Smooth muscle cell (in vitro differentiated cells): ENCODE results near the gene LPXN. TPM values are rescaled to one million over a fixed set of nuclear protein-coding genes. Genes with fewer than 3 reads are reported as not detected.

Experiments used
- DNase-seq: peaks from one replicate; lab custom pipeline; 2025; ENCODE audit not compliant: unreplicated experiment; lab: John Stamatoyannopoulos, UW
- H2AFZ ChIP-seq: fragments of 200-600 bp; sonication (generic); 2 replicates; pipeline ENCODE4 v1.6.0; 2016; ENCODE audit warnings: antibody characterized with exemption, low read depth, mild to moderate bottlenecking
- H3F3A ChIP-seq: fragments of 200-600 bp; sonication (generic); 2 replicates; pipeline ENCODE4 v1.6.0; 2017; ENCODE audit warnings: antibody characterized with exemption, low read depth
- H3K27ac ChIP-seq: fragments of 200-600 bp; sonication (generic); 2 replicates; pipeline ENCODE4 v1.5.1; 2016; ENCODE audit warnings: low read depth, mild to moderate bottlenecking
- H3K27me3 ChIP-seq: fragments of 200-600 bp; sonication (generic); 2 replicates; pipeline ENCODE4 v1.6.1; 2016; ENCODE audit warnings: low read depth, mild to moderate bottlenecking
- H3K36me3 ChIP-seq: fragments of 200-600 bp; sonication (generic); 2 replicates; pipeline ENCODE4 v1.5.1; 2016; ENCODE audit warnings: low read depth
- H3K4me1 ChIP-seq: fragments of 200-600 bp; sonication (generic); 2 replicates; pipeline ENCODE4 v1.5.1; 2016; ENCODE audit warnings: low read depth
- H3K4me2 ChIP-seq: fragments of 200-600 bp; sonication (generic); 2 replicates; pipeline ENCODE4 v1.6.0; 2016; ENCODE audit warnings: mild to moderate bottlenecking
- H3K4me3 ChIP-seq: fragments of 200-600 bp; sonication (generic); 2 replicates; pipeline ENCODE4 v1.5.1; 2016; ENCODE audit warnings: mild to moderate bottlenecking
- H3K79me2 ChIP-seq: fragments of 200-600 bp; sonication (generic); 2 replicates; pipeline ENCODE4 v1.6.0; 2016; ENCODE audit warnings: low read depth, mild to moderate bottlenecking
- H3K9ac ChIP-seq: fragments of 200-600 bp; sonication (generic); 2 replicates; pipeline ENCODE4 v1.6.0; 2016; ENCODE audit warnings: low read depth
- H3K9me3 ChIP-seq: fragments of 200-600 bp; sonication (generic); replicated peaks from 2 replicates; pipeline ENCODE4 v1.5.1; 2016; ENCODE audit warnings: low read depth
- H4K20me1 ChIP-seq: fragments of 200-600 bp; sonication (generic); 2 replicates; pipeline ENCODE4 v1.6.0; 2016; ENCODE audit warnings: low read depth
- CTCF ChIP-seq: fragments of 200-600 bp; sonication (generic); IDR thresholded peaks from 2 replicates; pipeline ENCODE4 v1.5.1; 2017; ENCODE audit warnings: borderline replicate concordance, mild to moderate bottlenecking, antibody characterized with exemption; ENCODE audit not compliant: insufficient read depth, poor library complexity, severe bottlenecking
- WGBS: methylation state at CpG from one replicate; pipeline ENCODE4 v1.1.7; 2016; ENCODE audit warnings: low lambda C conversion rate; 5-methylcytosine and 5-hydroxymethylcytosine counted together
- polyA plus RNA-seq: library from polyadenylated mRNA; unstranded; fragments of >200 nt; fragmentation: Nextera tagmentation; extraction: Ambion mirVana; gene quantifications from 2 replicates; pipeline ENCODE4 v1.2.1, GENCODE V29; 2016
- total RNA-seq: library from RNA; depleted of rRNA; stranded (reverse); fragments of >200 nt; gene quantifications from 2 replicates; pipeline ENCODE4 v1.2.3, GENCODE V29; 2014

Gene LPXN
- total and polyA plus RNA-seq, 2 experiments from 2014 or later, result 1.9 to 2.7 TPM

DNA sequence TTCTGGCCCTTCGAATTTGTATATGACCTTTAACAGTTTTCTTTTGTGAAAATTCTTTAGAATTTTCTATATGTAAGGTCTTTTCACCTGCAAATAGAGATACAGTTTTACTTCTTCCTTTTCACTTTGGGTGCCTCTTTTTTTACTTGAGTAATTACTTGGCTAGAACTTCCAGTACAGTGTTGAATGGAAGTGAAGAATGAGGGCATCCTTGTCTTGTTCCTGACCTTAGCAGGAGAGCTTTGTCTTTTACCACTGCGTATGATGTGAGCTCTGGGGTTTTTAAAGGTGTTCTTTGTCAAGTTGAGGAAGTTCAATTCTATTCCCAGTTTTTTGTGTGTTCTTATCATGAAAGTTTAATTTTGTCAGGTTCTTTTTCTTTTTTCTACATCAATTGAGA lies 24.9 kb upstream of the LPXN start:
- H3K9ac ChIP-seq, result no peak overlapping the region
- H3K27ac ChIP-seq, result no peak overlapping the region
- H4K20me1 ChIP-seq, result peaks cover 96% of the 10 kb centered on the region
- 93% methylated on average over 2 of the region's 2 CpGs for WGBS
- no peaks in the 10 kb centered on the region for H3K36me3 ChIP-seq
- H3K4me3 ChIP-seq, result no peak overlapping the region
- DNase-seq, result no peak
- no peak for TF ChIP-seq CTCF
- no peaks in the 10 kb centered on the region for H3K4me1 ChIP-seq
- no peaks in the 10 kb centered on the region for H3F3A ChIP-seq
- H3K9me3 ChIP-seq, result no peaks in the 10 kb centered on the region
- no peak overlapping the region for H2AFZ ChIP-seq
- H3K79me2 ChIP-seq, result peaks cover 90% of the 10 kb centered on the region
- no peaks in the 10 kb centered on the region for H3K27me3 ChIP-seq
- no peak overlapping the region for H3K4me2 ChIP-seq

DNA sequence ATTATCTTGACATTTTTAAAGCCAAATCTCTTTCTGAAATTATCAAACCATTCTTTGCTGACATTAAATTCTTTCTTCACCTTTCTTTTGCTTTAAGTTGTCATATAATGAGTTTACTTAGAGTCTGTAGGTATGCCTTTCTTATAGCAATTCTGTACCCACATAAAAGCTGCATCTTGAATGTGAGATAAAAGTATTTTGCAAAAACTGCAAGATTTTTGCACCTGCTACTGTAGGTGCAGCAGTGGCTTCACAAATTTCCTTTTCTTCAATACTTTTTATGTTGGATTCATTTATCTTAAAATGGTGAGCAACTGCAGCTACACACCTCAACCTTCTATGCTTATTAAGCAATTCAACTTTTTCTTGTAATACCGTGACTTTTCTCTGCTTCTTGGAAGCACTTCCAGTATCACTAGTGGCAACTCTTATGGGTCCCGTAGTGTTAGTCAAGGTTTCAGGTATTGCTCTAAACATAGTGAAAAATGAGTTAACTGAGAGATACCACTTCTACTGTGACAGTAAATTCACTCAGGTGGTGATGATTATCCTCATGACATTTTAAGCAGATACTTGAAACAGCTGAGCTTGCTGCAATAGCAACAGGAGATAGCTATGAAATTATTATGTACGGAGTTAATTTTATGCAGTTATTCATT lies 22.0 kb upstream of the LPXN start:
- no peak overlapping the region for H3K4me3 ChIP-seq
- H3K4me1 ChIP-seq, result no peaks in the 10 kb centered on the region
- over 99% methylated on average over 3 of the region's 3 CpGs for WGBS
- DNase-seq, result no peak
- no peaks in the 10 kb centered on the region for H3F3A ChIP-seq
- H3K9ac ChIP-seq, result no peak overlapping the region
- H3K27ac ChIP-seq, result no peak overlapping the region
- peaks cover 89% of the 10 kb centered on the region for H4K20me1 ChIP-seq
- no peak overlapping the region for H2AFZ ChIP-seq
- H3K27me3 ChIP-seq, result no peaks in the 10 kb centered on the region
- H3K36me3 ChIP-seq, result no peaks in the 10 kb centered on the region
- H3K4me2 ChIP-seq, result no peak overlapping the region
- peaks cover 88% of the 10 kb centered on the region for H3K79me2 ChIP-seq
- H3K9me3 ChIP-seq, result no peaks in the 10 kb centered on the region
- TF ChIP-seq CTCF, result no peak

DNA sequence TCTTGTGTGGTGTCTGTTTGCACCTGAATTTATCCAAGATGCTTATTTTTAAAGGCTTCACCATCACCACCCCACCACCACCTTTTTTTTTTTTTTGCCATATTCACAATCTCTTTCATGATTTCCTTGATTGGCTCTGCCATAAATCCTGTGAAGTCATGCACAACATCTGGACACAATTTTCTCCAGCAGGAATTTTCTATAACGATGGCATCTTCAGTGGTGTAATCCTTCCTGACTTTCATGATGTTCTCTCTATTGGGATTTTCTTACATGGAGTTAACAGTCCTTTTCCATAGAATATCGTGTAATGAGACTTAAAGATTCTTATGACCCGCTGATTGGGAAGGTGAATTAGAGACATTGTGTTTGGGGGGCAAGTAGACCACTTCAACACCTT lies 21.0 kb upstream of the LPXN start:
- 81% methylated on average over 3 of the region's 3 CpGs for WGBS
- H3K27ac ChIP-seq, result no peak overlapping the region
- no peaks in the 10 kb centered on the region for H3K4me1 ChIP-seq
- no peak overlapping the region for H3K4me3 ChIP-seq
- no peak overlapping the region for H2AFZ ChIP-seq
- H3K79me2 ChIP-seq, result peaks cover 88% of the 10 kb centered on the region
- no peaks in the 10 kb centered on the region for H3K27me3 ChIP-seq
- H3K4me2 ChIP-seq, result no peak overlapping the region
- H3K9me3 ChIP-seq, result no peaks in the 10 kb centered on the region
- no peaks in the 10 kb centered on the region for H3K36me3 ChIP-seq
- DNase-seq, result no peak
- no peak for TF ChIP-seq CTCF
- no peaks in the 10 kb centered on the region for H3F3A ChIP-seq
- H4K20me1 ChIP-seq, result peaks cover 88% of the 10 kb centered on the region
- no peak overlapping the region for H3K9ac ChIP-seq

GRCh38 chr11:58594826-58595225 lies 19.2 kb upstream of the LPXN start:
- no peaks in the 10 kb centered on the region for H3F3A ChIP-seq
- no peaks in the 10 kb centered on the region for H3K4me1 ChIP-seq
- H3K4me2 ChIP-seq, result no peak overlapping the region
- peaks cover 88% of the 10 kb centered on the region for H4K20me1 ChIP-seq
- peaks cover 2% of the 10 kb centered on the region for H3K36me3 ChIP-seq
- H3K9me3 ChIP-seq, result no peaks in the 10 kb centered on the region
- H3K79me2 ChIP-seq, result peaks cover 87% of the 10 kb centered on the region
- H2AFZ ChIP-seq, result no peak overlapping the region
- no peak for DNase-seq
- no peak overlapping the region for H3K27ac ChIP-seq
- H3K27me3 ChIP-seq, result no peaks in the 10 kb centered on the region
- 96% methylated on average over 4 of the region's 4 CpGs for WGBS
- no peak overlapping the region for H3K9ac ChIP-seq
- H3K4me3 ChIP-seq, result no peak overlapping the region
- TF ChIP-seq CTCF, result no peak
